WTC11 (cell line): ENCODE results near the gene CRCP. TPM values are rescaled to one million over a fixed set of nuclear protein-coding genes. Genes with fewer than 3 reads are reported as not detected.
"Not testable (repeated sequence)": the region's sequence is repeated elsewhere in the genome, so short reads cannot be mapped to it uniquely, and the experiment has no call there.

Experiments
- ATAC-seq: fragments of 200-7000 bp; cut with Tn5 transposase; 2 replicates; pipeline ENCODE4 v1.10.0; 2021; ENCODE audit warnings: mild to moderate bottlenecking, moderate library complexity
- CTCF ChIA-PET: fragments of 300-600 bp; sonication (Branson Sonifier 250); formaldehyde crosslinking; loops from one replicate; lab custom pipeline; 2021; ENCODE audit warnings: antibody characterized with exemption; lab: Charles Lee
- POLR2A ChIA-PET: fragments of 350-600 bp; sonication (Branson Sonifier 250); formaldehyde crosslinking; loops from one replicate; lab custom pipeline; 2021; ENCODE audit warnings: antibody characterized with exemption; lab: Charles Lee
- DNase-seq: peaks from one replicate; pipeline ENCODE4 v3.0.0; 2021; ENCODE audit warnings: low spot score
- H3K27ac Mint-ChIP-seq: 2 replicates; pipeline ENCODE4 v1.8.0; 2021; ENCODE audit warnings: mixed read lengths
- H3K27me3 Mint-ChIP-seq: 2 replicates; pipeline ENCODE4 v1.8.0; 2021; ENCODE audit warnings: low read depth, mild to moderate bottlenecking, moderate library complexity, mixed read lengths
- H3K36me3 Mint-ChIP-seq: 2 replicates; pipeline ENCODE4 v1.8.0; 2021; ENCODE audit warnings: mixed read lengths
- H3K4me1 Mint-ChIP-seq: 2 replicates; pipeline ENCODE4 v1.8.0; 2022; ENCODE audit warnings: mixed read lengths
- H3K4me3 Mint-ChIP-seq: 2 replicates; pipeline ENCODE4 v1.8.0; 2021; ENCODE audit warnings: mild to moderate bottlenecking, moderate library complexity, mixed read lengths
- H3K9me3 Mint-ChIP-seq: 2 replicates; pipeline ENCODE4 v1.8.0; 2021; ENCODE audit warnings: mixed read lengths
- ARID4B ChIP-seq: sonication (generic); formaldehyde crosslinking; IDR thresholded peaks from 2 replicates; pipeline ENCODE4 v1.8.0; 2023; ENCODE audit warnings: missing genetic modification reagents, mild to moderate bottlenecking, borderline replicate concordance
- ETV6 ChIP-seq: sonication (generic); formaldehyde crosslinking; IDR thresholded peaks from 2 replicates; pipeline ENCODE4 v1.8.1; 2022; ENCODE audit warnings: mild to moderate bottlenecking, missing genetic modification reagents
- FOXP4 ChIP-seq: sonication (generic); formaldehyde crosslinking; IDR thresholded peaks from 2 replicates; pipeline ENCODE4 v1.8.0; 2022; ENCODE audit warnings: mild to moderate bottlenecking, missing genetic modification reagents
- GABPB1 ChIP-seq: sonication (generic); formaldehyde crosslinking; IDR thresholded peaks from 2 replicates; pipeline ENCODE4 v1.8.1; 2023; ENCODE audit warnings: mild to moderate bottlenecking, missing genetic modification reagents
- PRDM15 ChIP-seq: sonication (generic); formaldehyde crosslinking; IDR thresholded peaks from 2 replicates; pipeline ENCODE4 v1.8.0; 2022; ENCODE audit warnings: missing genetic modification reagents
- ZBTB21 ChIP-seq: sonication (generic); formaldehyde crosslinking; IDR thresholded peaks from 2 replicates; pipeline ENCODE4 v1.8.1; 2023; ENCODE audit warnings: mild to moderate bottlenecking, missing genetic modification reagents, borderline replicate concordance
- ZNF219 ChIP-seq: sonication (generic); formaldehyde crosslinking; IDR thresholded peaks from 2 replicates; pipeline ENCODE4 v1.8.0; 2023; ENCODE audit warnings: missing genetic modification reagents, mild to moderate bottlenecking, borderline replicate concordance
- total RNA-seq: library from RNA; stranded (reverse); gene quantifications from 3 replicates; pipeline ENCODE4 v1.2.3, GENCODE V29; 2021
- TF ChIP-seq, protein P1 (sequence below): sonication (generic); formaldehyde crosslinking; IDR thresholded peaks from 2 replicates; pipeline ENCODE4 v1.8.1; 2023; ENCODE audit warnings: mild to moderate bottlenecking, missing genetic modification reagents
- TF ChIP-seq, protein P2 (sequence below): sonication (generic); formaldehyde crosslinking; IDR thresholded peaks from 2 replicates; pipeline ENCODE4 v1.8.1; 2023; ENCODE audit warnings: mild to moderate bottlenecking, missing genetic modification reagents, moderate library complexity
- TF ChIP-seq, protein P3 (sequence below): fragments of 250-450 bp; sonication (Bioruptor Pico); IDR thresholded peaks from 2 replicates; pipeline ENCODE4 v1.9.0; 2021; ENCODE audit warnings: mild to moderate bottlenecking

The CRCP gene
- total RNA-seq, 1 experiment from 2014 or later: 23.3 TPM

DNA sequence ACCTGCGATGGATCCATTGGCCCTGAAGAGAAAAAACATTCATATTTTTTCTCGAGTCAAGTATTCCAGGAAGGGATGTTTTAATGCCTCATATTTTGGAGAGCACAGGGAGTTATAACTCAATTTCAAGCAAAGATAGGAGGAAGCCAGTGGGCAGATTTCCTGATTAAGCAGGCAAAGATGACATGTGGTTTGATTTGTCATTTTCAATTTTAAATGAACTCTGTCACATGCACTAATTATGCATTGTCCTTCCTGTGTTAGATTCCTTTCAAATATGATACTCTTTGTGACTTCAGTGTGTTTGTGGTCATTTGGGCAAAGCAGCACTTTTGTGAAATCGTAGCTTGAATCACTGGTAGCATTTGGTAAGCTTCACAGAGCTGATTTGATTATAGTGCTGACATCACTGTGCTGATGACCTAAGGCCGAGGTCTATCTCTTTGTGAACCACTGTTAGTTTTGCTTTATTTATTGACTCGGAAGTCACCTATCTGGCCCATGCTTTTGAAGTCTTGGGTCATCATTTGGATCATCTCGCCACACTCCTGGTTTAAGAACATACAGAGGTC, 11.2 kb downstream of the CRCP start:
- peak; percentile 50; the same call in 1 of the 2 replicates for TF ChIP-seq GABPB1 (CRISPR knock-in tag)
- H3K36me3 Mint-ChIP-seq, H3K9me3 Mint-ChIP-seq, H3K27me3 Mint-ChIP-seq, POLR2A ChIA-PET, ATAC-seq, H3K4me3 Mint-ChIP-seq, H3K27ac Mint-ChIP-seq, DNase-seq, CTCF ChIA-PET: not testable (repeated sequence)
- peaks cover 15% of the 10 kb centered on the region for H3K4me1 Mint-ChIP-seq

DNA sequence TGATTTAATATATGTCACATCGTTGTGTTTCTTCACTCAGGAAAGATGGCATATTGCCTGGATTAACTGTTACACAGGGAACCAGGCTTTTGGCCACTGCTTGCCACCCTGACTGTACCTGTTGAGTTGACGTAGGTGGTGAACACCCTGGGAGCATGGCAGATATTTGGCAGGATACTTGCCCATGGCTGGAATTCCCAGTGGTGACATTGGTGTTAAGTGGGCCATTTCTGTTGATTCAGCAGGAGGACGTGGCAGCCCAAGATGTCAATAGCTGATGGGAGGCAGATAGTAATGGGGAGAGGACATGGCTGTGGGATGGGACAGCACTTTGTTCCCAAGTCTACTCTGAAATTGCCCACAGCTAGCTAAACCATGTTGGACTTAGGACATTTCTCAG, 12.5 kb downstream of the CRCP start:
- DNase-seq, H3K27me3 Mint-ChIP-seq, H3K9me3 Mint-ChIP-seq, CTCF ChIA-PET, POLR2A ChIA-PET, ATAC-seq, H3K4me3 Mint-ChIP-seq, H3K27ac Mint-ChIP-seq: not testable (repeated sequence)
- H3K36me3 Mint-ChIP-seq: peaks cover 19% of the 10 kb centered on the region
- peaks cover 15% of the 10 kb centered on the region for H3K4me1 Mint-ChIP-seq

DNA sequence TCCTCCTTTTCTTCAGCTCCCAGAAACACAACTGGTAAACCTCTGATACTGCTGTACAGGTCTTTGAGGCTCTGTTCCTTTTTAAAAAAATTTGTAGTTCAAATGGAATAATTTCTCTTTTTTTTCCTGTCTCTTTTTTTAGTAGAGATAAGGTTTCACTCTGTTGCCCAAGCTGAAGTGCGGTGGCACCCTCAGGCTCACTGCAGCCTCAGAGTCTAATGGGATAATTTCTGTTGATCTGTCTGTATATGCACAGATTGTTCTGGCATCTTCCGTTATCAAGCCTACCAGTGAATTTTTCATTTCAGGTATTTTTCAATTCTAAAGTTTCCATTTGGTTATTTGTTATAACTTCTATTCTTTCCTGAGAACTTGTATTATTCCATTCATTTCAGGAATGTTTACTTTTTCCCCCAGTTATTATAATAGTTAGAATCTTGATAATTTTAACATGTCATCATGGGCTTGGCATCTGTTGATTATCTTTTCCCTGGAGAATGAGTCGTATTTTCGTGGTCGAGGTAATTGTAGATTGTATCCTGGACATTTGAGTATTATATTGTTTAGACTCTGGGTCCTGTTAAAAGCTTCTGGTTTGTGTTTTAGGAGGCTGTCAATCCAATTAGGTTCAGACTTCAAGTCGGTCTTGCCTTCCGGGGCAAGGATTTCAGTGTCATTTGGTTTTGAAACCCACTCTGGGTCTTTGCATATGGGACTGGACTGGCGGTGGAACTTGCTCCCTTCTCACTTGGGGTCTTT, 24.5 kb downstream of the CRCP start:
- H3K27ac Mint-ChIP-seq: no peak overlapping the region
- no peaks in the 10 kb centered on the region for H3K4me1 Mint-ChIP-seq
- H3K36me3 Mint-ChIP-seq: peaks cover 44% of the 10 kb centered on the region
- no peaks in the 10 kb centered on the region for H3K9me3 Mint-ChIP-seq
- CTCF ChIA-PET: interaction anchor here (2.7 kb wide), 1 partner anchor 109 kb away, joined by 9 read pairs; no protein-coding TSS in a partner anchor
- H3K4me3 Mint-ChIP-seq: no peak overlapping the region
- DNase-seq (no peak), ATAC-seq (no peak)
- H3K27me3 Mint-ChIP-seq: no peaks in the 10 kb centered on the region
- POLR2A ChIA-PET: interaction anchor here (0.6 to 0.7 kb wide), 2 partner anchors 23 to 63 kb away, joined by 5 to 6 read pairs; no protein-coding TSS in a partner anchor
- TF ChIP-seq FOXP4 (CRISPR knock-in tag) (no peak), PRDM15 (CRISPR knock-in tag) (no peak), ZBTB21 (CRISPR knock-in tag) (no peak), ETV6 (no peak), ARID4B (no peak), ZNF219 (CRISPR knock-in tag) (no peak)
- TF ChIP-seq, protein P1, sequence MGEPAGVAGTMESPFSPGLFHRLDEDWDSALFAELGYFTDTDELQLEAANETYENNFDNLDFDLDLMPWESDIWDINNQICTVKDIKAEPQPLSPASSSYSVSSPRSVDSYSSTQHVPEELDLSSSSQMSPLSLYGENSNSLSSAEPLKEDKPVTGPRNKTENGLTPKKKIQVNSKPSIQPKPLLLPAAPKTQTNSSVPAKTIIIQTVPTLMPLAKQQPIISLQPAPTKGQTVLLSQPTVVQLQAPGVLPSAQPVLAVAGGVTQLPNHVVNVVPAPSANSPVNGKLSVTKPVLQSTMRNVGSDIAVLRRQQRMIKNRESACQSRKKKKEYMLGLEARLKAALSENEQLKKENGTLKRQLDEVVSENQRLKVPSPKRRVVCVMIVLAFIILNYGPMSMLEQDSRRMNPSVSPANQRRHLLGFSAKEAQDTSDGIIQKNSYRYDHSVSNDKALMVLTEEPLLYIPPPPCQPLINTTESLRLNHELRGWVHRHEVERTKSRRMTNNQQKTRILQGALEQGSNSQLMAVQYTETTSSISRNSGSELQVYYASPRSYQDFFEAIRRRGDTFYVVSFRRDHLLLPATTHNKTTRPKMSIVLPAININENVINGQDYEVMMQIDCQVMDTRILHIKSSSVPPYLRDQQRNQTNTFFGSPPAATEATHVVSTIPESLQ: no peak
- TF ChIP-seq, protein P2, sequence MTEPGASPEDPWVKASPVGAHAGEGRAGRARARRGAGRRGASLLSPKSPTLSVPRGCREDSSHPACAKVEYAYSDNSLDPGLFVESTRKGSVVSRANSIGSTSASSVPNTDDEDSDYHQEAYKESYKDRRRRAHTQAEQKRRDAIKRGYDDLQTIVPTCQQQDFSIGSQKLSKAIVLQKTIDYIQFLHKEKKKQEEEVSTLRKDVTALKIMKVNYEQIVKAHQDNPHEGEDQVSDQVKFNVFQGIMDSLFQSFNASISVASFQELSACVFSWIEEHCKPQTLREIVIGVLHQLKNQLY (CRISPR knock-in tag): no peak
- TF ChIP-seq, protein P3, sequence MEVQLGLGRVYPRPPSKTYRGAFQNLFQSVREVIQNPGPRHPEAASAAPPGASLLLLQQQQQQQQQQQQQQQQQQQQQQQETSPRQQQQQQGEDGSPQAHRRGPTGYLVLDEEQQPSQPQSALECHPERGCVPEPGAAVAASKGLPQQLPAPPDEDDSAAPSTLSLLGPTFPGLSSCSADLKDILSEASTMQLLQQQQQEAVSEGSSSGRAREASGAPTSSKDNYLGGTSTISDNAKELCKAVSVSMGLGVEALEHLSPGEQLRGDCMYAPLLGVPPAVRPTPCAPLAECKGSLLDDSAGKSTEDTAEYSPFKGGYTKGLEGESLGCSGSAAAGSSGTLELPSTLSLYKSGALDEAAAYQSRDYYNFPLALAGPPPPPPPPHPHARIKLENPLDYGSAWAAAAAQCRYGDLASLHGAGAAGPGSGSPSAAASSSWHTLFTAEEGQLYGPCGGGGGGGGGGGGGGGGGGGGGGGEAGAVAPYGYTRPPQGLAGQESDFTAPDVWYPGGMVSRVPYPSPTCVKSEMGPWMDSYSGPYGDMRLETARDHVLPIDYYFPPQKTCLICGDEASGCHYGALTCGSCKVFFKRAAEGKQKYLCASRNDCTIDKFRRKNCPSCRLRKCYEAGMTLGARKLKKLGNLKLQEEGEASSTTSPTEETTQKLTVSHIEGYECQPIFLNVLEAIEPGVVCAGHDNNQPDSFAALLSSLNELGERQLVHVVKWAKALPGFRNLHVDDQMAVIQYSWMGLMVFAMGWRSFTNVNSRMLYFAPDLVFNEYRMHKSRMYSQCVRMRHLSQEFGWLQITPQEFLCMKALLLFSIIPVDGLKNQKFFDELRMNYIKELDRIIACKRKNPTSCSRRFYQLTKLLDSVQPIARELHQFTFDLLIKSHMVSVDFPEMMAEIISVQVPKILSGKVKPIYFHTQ (CRISPR knock-in tag): no peak
